ENCODE results near the gene SLC44A3.

DNA sequence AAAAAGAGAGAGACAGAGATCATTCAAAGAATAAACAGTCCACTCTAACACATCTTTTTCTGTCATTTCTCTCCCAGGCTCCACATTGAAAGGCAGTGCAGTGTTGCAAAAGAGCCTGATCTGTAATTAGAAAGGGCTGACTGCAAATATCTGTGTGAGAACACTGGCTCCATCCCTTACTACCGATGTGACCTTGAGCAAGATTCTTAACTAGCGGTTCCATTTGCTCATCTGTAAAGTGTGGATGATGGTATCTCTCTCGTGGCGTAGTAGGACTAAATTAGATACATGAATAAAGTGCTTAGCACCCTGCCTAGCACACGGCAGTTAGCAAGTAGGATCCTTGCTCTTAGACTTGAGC, 26.9 kb upstream of the SLC44A3 start:
- TF ChIP-seq, protein P1, sequence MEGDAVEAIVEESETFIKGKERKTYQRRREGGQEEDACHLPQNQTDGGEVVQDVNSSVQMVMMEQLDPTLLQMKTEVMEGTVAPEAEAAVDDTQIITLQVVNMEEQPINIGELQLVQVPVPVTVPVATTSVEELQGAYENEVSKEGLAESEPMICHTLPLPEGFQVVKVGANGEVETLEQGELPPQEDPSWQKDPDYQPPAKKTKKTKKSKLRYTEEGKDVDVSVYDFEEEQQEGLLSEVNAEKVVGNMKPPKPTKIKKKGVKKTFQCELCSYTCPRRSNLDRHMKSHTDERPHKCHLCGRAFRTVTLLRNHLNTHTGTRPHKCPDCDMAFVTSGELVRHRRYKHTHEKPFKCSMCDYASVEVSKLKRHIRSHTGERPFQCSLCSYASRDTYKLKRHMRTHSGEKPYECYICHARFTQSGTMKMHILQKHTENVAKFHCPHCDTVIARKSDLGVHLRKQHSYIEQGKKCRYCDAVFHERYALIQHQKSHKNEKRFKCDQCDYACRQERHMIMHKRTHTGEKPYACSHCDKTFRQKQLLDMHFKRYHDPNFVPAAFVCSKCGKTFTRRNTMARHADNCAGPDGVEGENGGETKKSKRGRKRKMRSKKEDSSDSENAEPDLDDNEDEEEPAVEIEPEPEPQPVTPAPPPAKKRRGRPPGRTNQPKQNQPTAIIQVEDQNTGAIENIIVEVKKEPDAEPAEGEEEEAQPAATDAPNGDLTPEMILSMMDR (IDR thresholded peaks at IDR 0.05): no peak
- no peak for TF ChIP-seq POLR2A (IDR thresholded peaks at IDR 0.05)
